HTR-8/SVneo (cell line): ENCODE measurements around the gene ZCCHC9.

Experiments used
- DNase-seq: peaks from one replicate; pipeline ENCODE4 v3.0.0; 2011; ENCODE audit warnings: low spot score, mixed read lengths; ENCODE audit not compliant: insufficient read length
- FAIRE-seq: peaks from 2 replicates; lab custom pipeline; 2011; peaks lifted over from hg19 to GRCh38; lab: Jason Lieb, UNC

Gene ZCCHC9

DNA sequence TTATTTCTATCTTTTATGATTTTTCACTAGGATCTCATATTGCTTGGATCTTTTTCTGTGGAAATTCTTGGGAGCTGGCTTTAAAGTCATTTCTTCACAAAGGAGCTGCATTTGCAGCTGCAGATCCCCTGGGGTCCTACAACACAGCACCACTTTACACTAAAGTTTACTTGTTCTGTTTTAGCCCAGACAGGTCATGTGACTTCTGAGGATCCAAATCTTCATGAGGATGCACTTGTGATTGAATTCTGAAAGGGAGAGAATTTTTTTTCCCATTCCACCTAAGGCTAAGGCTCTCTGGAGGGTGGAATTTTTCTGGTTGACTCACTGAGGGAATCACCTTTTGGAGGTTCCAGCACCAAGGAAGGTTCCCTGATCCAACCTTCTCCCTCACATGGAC is 49.1 kb downstream of the ZCCHC9 start:
- FAIRE-seq (no peak), DNase-seq (no peak)

GRCh38 chr5:81353189-81353588 is 51.8 kb downstream of the ZCCHC9 start:
- DNase-seq (no peak), FAIRE-seq (no peak)

GRCh38 chr5:81354093-81354492 is 52.7 kb downstream of the ZCCHC9 start:
- FAIRE-seq (no peak), DNase-seq (no peak)

DNA sequence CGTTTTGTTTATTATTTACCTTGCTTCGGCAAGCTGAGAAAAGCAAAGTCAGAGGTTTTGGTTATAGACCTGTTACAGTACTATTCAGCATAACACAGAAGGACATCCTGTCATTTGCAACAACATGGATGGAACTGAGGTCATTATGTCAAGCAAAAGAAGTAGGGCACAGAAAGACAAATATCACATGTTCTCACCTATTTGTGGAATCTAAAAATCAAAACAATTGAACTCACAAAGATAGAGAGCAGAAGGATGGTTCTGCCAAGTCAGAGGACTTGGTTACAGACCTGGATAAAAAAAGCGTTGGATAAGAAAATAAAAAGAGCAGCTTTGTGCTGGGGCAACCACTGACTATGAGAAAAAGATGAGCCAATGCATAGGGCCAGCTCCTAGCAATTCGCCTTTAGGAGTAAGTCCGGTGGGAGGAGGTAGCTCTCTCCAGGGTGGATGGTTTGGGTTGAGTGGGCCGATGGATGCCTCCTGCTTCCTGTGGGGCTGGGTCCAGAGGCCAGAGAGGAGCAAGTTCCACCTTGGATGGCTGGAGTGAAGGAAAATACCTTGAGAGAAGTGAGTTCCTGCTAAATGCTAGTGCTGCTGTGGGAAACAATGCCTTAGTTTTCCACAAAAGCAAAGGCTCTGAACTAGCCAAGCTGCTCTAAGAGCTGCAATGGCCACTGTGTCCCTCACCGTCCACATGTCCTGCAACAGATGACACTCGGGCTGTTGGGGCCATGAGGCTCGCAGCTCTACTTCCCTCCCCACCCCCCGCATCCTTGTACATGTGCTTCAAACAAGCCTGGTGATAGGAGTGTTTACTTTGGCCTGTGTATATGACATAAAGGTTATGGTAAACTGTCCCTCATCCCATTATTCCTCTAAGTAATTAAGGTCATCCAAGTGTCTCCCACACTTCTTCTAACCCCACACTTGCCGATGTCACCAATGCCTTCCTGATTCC is 54.2 kb downstream of the ZCCHC9 start:
- no peak for FAIRE-seq
- no peak for DNase-seq

DNA sequence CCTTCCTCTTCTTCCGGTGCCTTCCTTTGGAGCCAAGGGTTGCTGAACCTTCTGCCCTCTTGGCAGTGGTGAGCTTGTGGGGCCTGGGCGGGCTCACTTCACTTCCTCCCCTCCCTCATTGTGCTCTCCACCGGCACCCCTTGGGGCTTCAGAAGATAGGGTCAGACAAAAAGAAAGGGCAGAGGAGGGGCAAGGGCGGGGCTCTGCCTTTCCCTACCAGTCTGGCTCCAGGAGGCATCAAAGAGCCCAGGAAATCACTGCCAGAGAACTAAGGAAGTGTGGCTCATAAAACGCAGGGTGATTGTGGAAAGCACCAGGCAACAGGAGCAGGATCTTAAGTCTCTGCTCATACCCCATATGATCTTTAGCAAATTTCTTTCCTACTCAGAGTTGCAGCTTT is 57.7 kb downstream of the ZCCHC9 start:
- DNase-seq: no peak
- no peak for FAIRE-seq

DNA sequence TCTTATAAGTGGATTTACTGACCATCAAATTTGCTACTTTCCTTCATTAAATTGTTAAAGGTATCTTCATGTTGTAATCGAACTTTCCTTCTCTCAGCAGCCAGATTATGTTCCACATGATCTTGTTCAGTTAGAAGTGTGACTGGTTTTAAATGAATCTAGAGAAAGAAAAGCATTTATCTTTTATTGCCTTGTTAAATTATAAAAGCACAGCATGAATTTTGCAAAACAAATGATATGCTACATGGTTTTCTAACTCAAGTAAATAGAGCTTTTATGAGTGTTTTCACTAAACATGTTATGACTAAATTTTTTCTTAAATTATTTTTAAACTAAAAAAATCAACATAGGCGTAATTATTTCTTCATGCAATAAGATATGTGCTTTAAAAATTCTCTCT is 58.5 kb downstream of the ZCCHC9 start:
- no peak for DNase-seq

GRCh38 chr5:81360640-81361039 is 59.3 kb downstream of the ZCCHC9 start:
- FAIRE-seq (no peak), DNase-seq (no peak)

More for the DNA sequence above, 58.5 kb downstream of the ZCCHC9 start:
- FAIRE-seq: no peak

DNA sequence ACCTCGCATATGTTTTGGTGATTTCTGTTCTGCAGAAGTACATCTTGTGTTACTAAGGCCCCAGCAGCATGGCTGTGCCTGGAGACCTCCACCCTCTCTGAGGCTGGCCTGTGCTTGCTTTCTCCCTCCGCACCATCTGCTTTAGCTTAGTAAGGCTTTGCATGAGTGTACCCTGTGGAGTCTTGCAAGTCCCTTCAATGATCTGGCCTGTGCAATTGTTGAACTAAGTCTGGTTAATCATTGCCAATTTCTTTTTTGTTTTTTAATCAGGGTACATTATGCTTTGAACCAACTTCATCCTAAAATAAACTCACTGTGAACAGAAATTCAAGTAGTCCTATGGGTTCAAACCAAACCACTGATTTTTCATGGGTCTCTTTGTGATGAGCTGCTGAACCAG is 60.2 kb downstream of the ZCCHC9 start:
- FAIRE-seq (no peak), DNase-seq (no peak)
